Nephron (organoid): ENCODE results near the gene ZEB1.
A peak's percentile ranks its signal among the peaks of the same experiment; 100 is the strongest.

Source experiments
- H3K27ac Mint-ChIP-seq, 3 experiments: 2 replicates each; pipeline ENCODE4 v1.8.0; 2020; ENCODE audit warnings: mixed read lengths in 3 of 3, mild to moderate bottlenecking in 2 of 3, moderate library complexity in 1 of 3
- H3K27me3 Mint-ChIP-seq: 2 replicates; pipeline ENCODE4 v1.8.0; 2021; ENCODE audit warnings: low read depth, mild to moderate bottlenecking, moderate library complexity, mixed read lengths
- H3K36me3 Mint-ChIP-seq: 2 replicates; pipeline ENCODE4 v1.8.0; 2020; ENCODE audit warnings: low read depth, mixed read lengths
- H3K4me1 Mint-ChIP-seq: 2 replicates; pipeline ENCODE4 v1.8.0; 2020; ENCODE audit warnings: mixed read lengths
- H3K4me3 Mint-ChIP-seq, 3 experiments: 2 replicates each; pipeline ENCODE4 v1.8.0; 2020; ENCODE audit warnings: mild to moderate bottlenecking in 3 of 3, mixed read lengths in 3 of 3, moderate library complexity in 2 of 3
- H3K9me3 Mint-ChIP-seq: 2 replicates; pipeline ENCODE4 v1.8.0; 2020; ENCODE audit warnings: mixed read lengths
- CTCF ChIP-seq, 3 experiments: fragments of 200-600 bp; sonication (generic); IDR thresholded peaks; one replicate each; pipeline ENCODE4 v1.5.0; 2021; ENCODE audit warnings: antibody characterized with exemption in 3 of 3; ENCODE audit not compliant: unreplicated experiment in 3 of 3

ZEB1 gene

GRCh38 chr10:31318854-31319601 is at the start of gene ZEB1:
Gene ZEB1 (plus strand): TSS chr10:31319216. CDS start chr10:31319235, 19 bp downstream.
- H3K27me3 Mint-ChIP-seq, result no peaks in the 10 kb centered on the region
- no peaks in the 10 kb centered on the region for H3K9me3 Mint-ChIP-seq
- no peaks in the 10 kb centered on the region for H3K36me3 Mint-ChIP-seq
- H3K4me1 Mint-ChIP-seq, result peaks cover 55% of the 10 kb centered on the region
- peak; percentile 43 to 59 (median 55) for TF ChIP-seq CTCF (IDR thresholded peaks at IDR 0.05; ENCODE audit: unreplicated experiment in 3 of 3)
- peak within 1 kb of the TSS; percentile 94 to 97 (median 95) for H3K27ac Mint-ChIP-seq
- H3K4me3 Mint-ChIP-seq, result peak within 1 kb of the TSS; percentile 98 to 100 (median 99)

GRCh38 chr10:31270954-31271353 is 48.1 kb upstream of the ZEB1 start:
- H3K27me3 Mint-ChIP-seq, result no peaks in the 10 kb centered on the region
- H3K27ac Mint-ChIP-seq, result peak overlapping the region in 1 of 3 experiments; percentile 64
- H3K4me1 Mint-ChIP-seq, result peaks cover 20% of the 10 kb centered on the region

GRCh38 chr10:31272841-31273240 is 46.2 kb upstream of the ZEB1 start:
- Mint-ChIP-seq H3K27ac (no peak overlapping the region), H3K36me3 (no peaks in the 10 kb centered on the region), H3K4me3 (no peak overlapping the region), H3K9me3 (peaks cover 8% of the 10 kb centered on the region), H3K27me3 (no peaks in the 10 kb centered on the region), H3K4me1 (peaks cover 30% of the 10 kb centered on the region)
- no peak for TF ChIP-seq CTCF (IDR thresholded peaks at IDR 0.05; ENCODE audit: unreplicated experiment in 3 of 3)

More at GRCh38 chr10:31270954-31271353, 48.1 kb upstream of the ZEB1 start:
- H3K36me3 Mint-ChIP-seq, result no peaks in the 10 kb centered on the region
- H3K9me3 Mint-ChIP-seq, result peaks cover 8% of the 10 kb centered on the region
- no peak for TF ChIP-seq CTCF (IDR thresholded peaks at IDR 0.05; ENCODE audit: unreplicated experiment in 3 of 3)
- H3K4me3 Mint-ChIP-seq, result no peak overlapping the region

GRCh38 chr10:31273789-31274188 is 45.2 kb upstream of the ZEB1 start:
- Mint-ChIP-seq H3K27me3 (no peaks in the 10 kb centered on the region), H3K36me3 (no peaks in the 10 kb centered on the region), H3K4me3 (no peak overlapping the region), H3K9me3 (peaks cover 8% of the 10 kb centered on the region), H3K4me1 (peaks cover 27% of the 10 kb centered on the region), H3K27ac (no peak overlapping the region)
- no peak for TF ChIP-seq CTCF (IDR thresholded peaks at IDR 0.05; ENCODE audit: unreplicated experiment in 3 of 3)

GRCh38 chr10:31274310-31274709 is 44.7 kb upstream of the ZEB1 start:
- Mint-ChIP-seq H3K36me3 (no peaks in the 10 kb centered on the region), H3K27me3 (no peaks in the 10 kb centered on the region), H3K27ac (no peak overlapping the region), H3K4me3 (no peak overlapping the region), H3K4me1 (peaks cover 24% of the 10 kb centered on the region), H3K9me3 (peaks cover 8% of the 10 kb centered on the region)
- no peak for TF ChIP-seq CTCF (IDR thresholded peaks at IDR 0.05; ENCODE audit: unreplicated experiment in 3 of 3)
